Tibial artery (tissue), 4 donors: ENCODE results near the gene CLRN1.

Source experiments
- DNase-seq, 2 donors: peaks; one replicate each; pipeline ENCODE4 v3.0.0-alpha.2; 2019
- H3K27ac ChIP-seq, 2 donors: fragments of 200-600 bp; sonication (generic) in 1 of 2; 1 replicate in 1 of 2; 2 replicates in 1 of 2; pipeline ENCODE4 v1.5.1; 2018 to 2019; ENCODE audit warnings: mild to moderate bottlenecking in 1 of 2
- H3K27me3 ChIP-seq, 2 donors: fragments of 200-600 bp; sonication (generic) in 1 of 2; one replicate each; pipeline versions ENCODE4 v1.5.1 to v1.6.0; 2016 to 2019
- H3K36me3 ChIP-seq, 3 donors: fragments of 200-600 bp; sonication (generic) in 2 of 3; one replicate each; pipeline ENCODE4 v1.5.1; 2016 to 2019; ENCODE audit warnings: mild to moderate bottlenecking in 2 of 3
- H3K4me1 ChIP-seq, 4 donors: fragments of 200-600 bp; sonication (generic) in 2 of 4; 1 replicate in 3 of 4; 2 replicates in 1 of 4; pipeline ENCODE4 v1.5.1; 2016 to 2019
- H3K4me3 ChIP-seq, 2 donors: fragments of 200-600 bp; sonication (generic) in 1 of 2; 1 replicate in 1 of 2; 2 replicates in 1 of 2; pipeline ENCODE4 v1.5.1; 2018 to 2019; ENCODE audit warnings: mild to moderate bottlenecking in 2 of 2
- H3K9me3 ChIP-seq, 3 donors: fragments of 200-600 bp; sonication (generic) in 1 of 3; one replicate each; pipeline ENCODE4 v1.5.1; 2016 to 2019
- CTCF ChIP-seq, 2 experiments: fragments of 200-600 bp in 1 of 2; fragments of 450-650 bp in 1 of 2; IDR thresholded peaks; one replicate each; pipeline ENCODE4 v1.5.1; 2017 to 2019; ENCODE audit warnings: antibody characterized with exemption in 2 of 2, mild to moderate bottlenecking in 1 of 2, moderate library complexity in 1 of 2
- intact Hi-C: fragments of 100-400 bp; cut with DNase I; formaldehyde crosslinking; loops from one replicate; pipeline ENCODE4 v1.15.0; 2023; ENCODE audit warnings: low total_unique reads

The CLRN1 gene

GRCh38 chr3:150887031-150887430 lies 85.5 kb downstream of the CLRN1 start:
- no peaks in the 10 kb centered on the region for H3K9me3 ChIP-seq
- no peak for TF ChIP-seq CTCF (IDR thresholded peaks at IDR 0.05)
- H3K36me3 ChIP-seq, result no peaks in the 10 kb centered on the region
- no peak for DNase-seq
- no peaks in the 10 kb centered on the region for H3K4me1 ChIP-seq
- no peak overlapping the region for H3K4me3 ChIP-seq
- intact Hi-C loops, result no loop called here
- H3K27ac ChIP-seq, result no peak overlapping the region
- peaks cover 0 to 4% of the 10 kb centered on the region in 2 donors for H3K27me3 ChIP-seq

GRCh38 chr3:150885535-150885934 lies 87.0 kb downstream of the CLRN1 start:
- Histone ChIP-seq H3K27ac (no peak overlapping the region), H3K4me3 (no peak overlapping the region), H3K4me1 (no peaks in the 10 kb centered on the region), H3K36me3 (no peaks in the 10 kb centered on the region), H3K27me3 (peaks cover 0 to 4% of the 10 kb centered on the region in 2 donors), H3K9me3 (no peaks in the 10 kb centered on the region)
- DNase-seq, result no peak
- intact Hi-C loops, result no loop called here
- no peak for TF ChIP-seq CTCF (IDR thresholded peaks at IDR 0.05)

- H3K27ac ChIP-seq, result no peak overlapping the region
- no peak for TF ChIP-seq CTCF (IDR thresholded peaks at IDR 0.05)
- no peaks in the 10 kb centered on the region for H3K36me3 ChIP-seq
- no peak overlapping the region for H3K4me3 ChIP-seq
- no peaks in the 10 kb centered on the region for H3K9me3 ChIP-seq
- no peaks in the 10 kb centered on the region for H3K27me3 ChIP-seq
- DNase-seq, result no peak
- H3K4me1 ChIP-seq, result peaks cover 0 to 13% (median 2%) of the 10 kb centered on the region in 4 donors
- intact Hi-C loops, result no loop called here
Measured at GRCh38 chr3:150878996-150879575, 93.4 kb downstream of the CLRN1 start.

GRCh38 chr3:150878290-150878689 lies 94.2 kb downstream of the CLRN1 start:
- no peak for TF ChIP-seq CTCF (IDR thresholded peaks at IDR 0.05)
- Histone ChIP-seq H3K36me3 (no peaks in the 10 kb centered on the region), H3K27me3 (no peaks in the 10 kb centered on the region), H3K4me3 (no peak overlapping the region), H3K4me1 (peaks cover 0 to 13% (median 2%) of the 10 kb centered on the region in 4 donors), H3K9me3 (no peaks in the 10 kb centered on the region), H3K27ac (no peak overlapping the region)
- intact Hi-C loops, result no loop called here
- no peak for DNase-seq

- no peak overlapping the region for H3K4me3 ChIP-seq
- no peak overlapping the region for H3K27ac ChIP-seq
- no peak for TF ChIP-seq CTCF (IDR thresholded peaks at IDR 0.05)
- H3K36me3 ChIP-seq, result no peaks in the 10 kb centered on the region
- intact Hi-C loops, result no loop called here
- no peaks in the 10 kb centered on the region for H3K27me3 ChIP-seq
- no peaks in the 10 kb centered on the region for H3K9me3 ChIP-seq
- no peak for DNase-seq
- H3K4me1 ChIP-seq, result peaks cover 0 to 13% (median 2%) of the 10 kb centered on the region in 4 donors
Measured at GRCh38 chr3:150877303-150877702, 95.2 kb downstream of the CLRN1 start.
